Skeletal muscle cell (primary cell): ENCODE results near the gene TRIM67.
"Not testable (repeated sequence)": the region's sequence is repeated elsewhere in the genome, so short reads cannot be mapped to it uniquely, and the experiment has no call there.

Source experiments
- DNase-seq: peaks from one replicate; pipeline ENCODE4 v3.0.0-alpha.2; 2010; ENCODE audit warnings: low read depth
- H3K4me3 ChIP-seq: 2 replicates; pipeline ENCODE4 v1.5.1; 2011; ENCODE audit warnings: low read depth, mild to moderate bottlenecking, control low read depth, low read length, moderate library complexity

The TRIM67 gene

DNA sequence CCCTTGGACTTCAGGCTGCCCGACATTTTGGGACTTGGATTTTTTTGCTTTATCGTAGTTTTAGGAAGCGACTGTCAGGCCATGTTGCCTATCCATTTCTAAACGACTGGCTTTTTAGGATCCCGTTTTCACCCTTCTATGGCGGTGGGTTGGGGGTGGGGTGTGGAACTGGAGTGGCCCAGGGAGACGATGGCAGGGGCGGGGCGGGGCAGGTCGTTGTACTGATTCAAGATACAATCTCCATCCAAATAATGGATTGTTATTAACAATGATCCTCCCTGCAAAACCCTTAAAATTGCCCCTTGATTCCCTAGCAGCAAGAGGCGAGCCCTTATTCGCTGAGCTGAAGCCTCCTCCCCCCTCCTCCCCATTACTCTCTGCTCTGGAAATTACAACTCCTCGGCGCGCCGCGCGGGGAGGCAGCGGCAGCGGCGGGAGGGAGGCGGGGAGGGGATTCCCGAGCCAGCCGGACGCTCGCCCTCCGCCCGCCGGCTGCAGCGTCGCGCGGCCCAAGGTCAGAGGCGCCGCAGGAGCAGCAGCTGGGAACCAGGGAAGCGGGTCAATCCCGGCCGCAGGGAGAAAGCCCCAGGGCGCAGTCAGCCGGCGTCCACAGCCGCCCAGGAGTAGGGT is at the start of gene TRIM67:
TRIM67 (plus strand) TSS at position 392 of the 630 bp plus-strand sequence. CDS start 912 bp downstream, outside the sequence.
- peak within 1 kb of the TSS; percentile 38 for H3K4me3 ChIP-seq
- no peak for DNase-seq

DNA sequence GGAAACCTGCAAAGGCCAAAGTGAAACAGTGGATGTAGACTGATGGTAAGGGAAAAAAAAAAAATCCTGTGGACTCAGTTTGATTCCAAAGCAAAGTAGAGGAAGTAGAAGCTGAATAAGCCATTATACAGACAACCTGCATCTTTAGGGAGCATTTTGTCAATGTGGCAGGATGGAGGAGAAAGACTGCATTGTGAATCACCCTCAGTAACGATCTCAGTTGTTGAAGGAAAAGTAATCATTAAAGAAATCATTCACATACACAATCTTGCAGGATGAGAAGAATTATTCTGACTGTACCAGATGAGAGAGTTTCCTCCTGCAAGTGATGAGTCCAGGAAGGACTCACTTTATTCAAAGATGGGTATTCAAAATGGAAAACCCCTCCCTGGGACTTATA is 45.1 kb upstream of the TRIM67 start:
- DNase-seq: no peak
- no peak overlapping the region for H3K4me3 ChIP-seq

DNA sequence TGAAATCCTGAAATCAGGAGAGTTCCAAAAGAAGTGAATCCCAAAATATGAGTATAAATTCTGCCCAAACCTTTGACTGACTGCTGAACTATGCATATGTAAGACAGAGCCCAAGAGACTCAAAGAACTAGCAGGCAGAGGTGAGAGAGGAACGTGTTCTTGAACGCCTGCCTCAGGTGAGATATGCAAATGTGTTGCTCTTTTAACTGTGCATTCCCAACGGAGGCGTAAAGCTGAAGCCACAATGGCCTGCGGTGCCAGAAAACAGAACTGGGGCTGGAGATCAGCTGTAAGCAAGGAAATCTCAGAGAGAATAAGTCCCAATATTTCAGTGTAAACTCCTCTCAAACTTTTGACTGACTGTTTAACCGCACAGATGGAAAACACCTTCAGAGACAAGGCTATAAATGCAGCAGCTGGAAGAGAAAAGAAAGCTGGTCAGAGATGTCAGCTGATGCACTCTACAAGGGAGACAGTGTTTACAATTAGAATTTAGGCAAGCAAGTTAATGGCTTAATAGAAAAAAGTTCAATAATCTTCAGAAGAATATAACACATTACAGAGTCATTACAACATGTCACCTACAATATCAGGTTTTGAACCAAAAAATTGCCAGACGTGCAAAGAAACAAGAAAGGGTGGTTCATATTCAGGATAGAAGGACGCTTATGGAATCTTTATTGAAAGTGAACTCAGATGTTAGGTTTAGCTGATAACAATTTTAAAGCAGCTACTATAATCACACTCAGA is 43.0 kb upstream of the TRIM67 start:
- H3K4me3 ChIP-seq: no peak overlapping the region
- DNase-seq: no peak

DNA sequence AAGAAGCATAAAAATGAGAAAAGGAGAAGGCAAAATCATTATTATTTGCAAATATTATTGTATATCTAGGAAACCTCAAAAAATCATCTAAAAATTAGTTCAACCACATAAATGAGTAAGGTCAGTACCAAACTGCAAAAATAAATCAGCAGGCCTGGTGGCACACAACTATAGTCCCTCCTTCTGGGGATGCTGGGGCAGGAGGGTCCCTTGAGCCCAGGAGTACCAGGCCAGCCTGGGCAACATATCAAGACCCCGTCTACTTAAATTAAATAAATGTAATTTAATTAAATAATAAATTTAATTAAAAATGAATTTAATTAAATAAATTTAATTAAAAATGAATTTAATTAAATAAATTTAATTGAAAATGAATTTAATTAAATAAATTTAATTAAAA is 40.3 kb upstream of the TRIM67 start:
- no peak for DNase-seq
- no peak overlapping the region for H3K4me3 ChIP-seq

DNA sequence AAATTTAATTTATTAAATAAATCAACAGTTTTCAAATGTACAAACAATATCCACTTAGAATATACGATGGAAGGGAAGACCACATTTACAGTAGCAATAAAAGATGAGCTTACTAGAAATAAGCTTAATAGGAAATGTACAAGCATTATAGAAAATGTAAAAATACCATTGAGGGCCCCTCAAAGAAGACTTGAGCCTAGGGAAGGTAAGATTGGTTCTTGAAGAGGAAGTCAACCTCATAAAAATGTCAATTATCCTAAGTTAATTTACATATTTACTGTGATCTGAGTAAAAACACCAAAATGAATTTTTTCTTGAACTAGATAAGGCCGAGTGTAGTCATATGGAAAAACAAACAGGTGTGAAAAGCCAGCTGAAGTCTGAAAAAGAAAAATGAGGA is 39.7 kb upstream of the TRIM67 start:
- DNase-seq: no peak
- no peak overlapping the region for H3K4me3 ChIP-seq

DNA sequence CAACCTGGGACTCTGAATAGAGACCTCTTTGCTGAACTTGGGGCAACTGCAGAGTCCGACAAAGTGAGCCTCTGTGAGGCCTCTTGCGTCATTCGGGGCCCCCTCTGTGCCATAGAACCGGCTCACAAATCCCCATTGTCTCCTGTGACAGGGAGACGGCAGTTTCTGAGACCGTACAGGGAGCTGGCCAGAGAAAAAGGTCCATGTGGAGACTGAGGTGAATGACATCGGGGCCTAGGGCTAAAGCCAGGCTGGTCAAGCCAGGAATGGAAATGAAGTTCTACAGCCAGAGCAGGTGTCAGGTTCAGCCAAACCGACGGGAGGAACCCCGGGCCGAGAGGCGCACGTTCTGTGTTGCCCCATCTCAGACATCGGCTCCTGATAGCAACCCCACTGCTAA is 37.1 kb upstream of the TRIM67 start:
- H3K4me3 ChIP-seq: no peak overlapping the region
- DNase-seq: no peak

DNA sequence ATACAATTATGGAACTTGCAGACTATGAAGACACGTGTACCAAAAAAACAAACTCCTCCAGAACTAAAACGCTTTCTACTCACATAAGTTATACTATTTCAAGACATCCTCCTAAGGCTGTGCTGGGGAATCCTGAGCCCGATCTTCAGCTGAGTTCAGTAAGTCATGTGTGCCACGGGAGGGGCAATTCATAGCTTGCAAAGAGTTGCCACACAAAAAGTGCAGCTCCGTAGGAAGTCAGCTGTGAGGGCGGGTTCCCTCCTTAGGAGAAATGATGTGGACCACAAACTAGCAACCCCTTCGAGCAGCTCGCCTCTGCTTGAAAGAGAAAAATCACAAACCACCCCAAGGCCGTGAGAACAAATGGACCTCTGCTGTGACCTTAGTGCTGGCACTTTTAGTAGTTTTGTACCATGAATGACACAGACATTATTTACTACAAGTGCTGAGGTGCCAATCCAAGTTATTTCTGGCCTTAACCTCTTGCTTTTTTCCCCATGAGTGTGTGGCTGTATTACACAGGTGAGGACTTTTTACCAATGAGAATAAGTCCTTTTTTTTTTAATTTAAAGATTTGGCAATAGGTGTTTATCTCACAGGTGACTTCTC is 35.8 kb upstream of the TRIM67 start:
- H3K4me3 ChIP-seq: no peak overlapping the region
- no peak for DNase-seq

DNA sequence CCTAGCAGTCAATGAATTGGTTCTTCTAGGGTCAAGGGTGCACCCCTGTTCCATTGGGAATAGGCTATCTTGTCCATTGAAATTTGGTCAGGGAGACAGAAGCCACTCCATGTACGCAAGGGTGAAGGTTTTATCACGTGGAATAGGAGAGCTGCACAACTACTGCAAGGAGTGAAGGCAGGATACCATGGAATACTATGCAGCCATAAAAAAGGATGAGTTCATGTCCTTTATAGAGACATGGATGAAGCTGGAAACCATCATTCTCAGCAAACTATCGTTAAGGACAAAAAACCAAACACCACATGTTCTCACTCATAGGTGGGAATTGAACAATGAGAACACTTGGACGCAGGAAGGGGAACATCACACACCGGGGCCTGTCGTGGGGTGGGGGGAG is 34.8 kb upstream of the TRIM67 start:
- DNase-seq, H3K4me3 ChIP-seq: not testable (repeated sequence)

DNA sequence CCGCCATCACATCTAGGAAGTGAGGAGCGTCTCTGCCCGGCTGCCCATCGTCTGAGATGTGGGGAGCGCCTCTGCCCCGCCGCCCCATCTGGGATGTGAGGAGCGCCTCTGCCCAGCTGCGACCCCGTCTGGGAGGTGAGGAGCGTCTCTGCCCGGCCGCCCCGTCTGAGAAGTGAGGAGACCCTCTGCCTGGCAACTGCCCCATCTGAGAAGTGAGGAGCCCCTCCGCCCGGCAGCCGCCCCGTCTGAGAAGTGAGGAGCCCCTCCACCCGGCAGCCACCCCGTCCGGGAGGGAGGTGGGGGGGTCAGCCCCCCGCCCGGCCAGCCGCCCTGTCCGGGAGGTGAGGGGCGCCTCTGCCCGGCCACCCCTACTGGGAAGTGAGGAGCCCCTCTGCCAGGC is 33.4 kb upstream of the TRIM67 start:
- not testable (repeated sequence) for DNase-seq, H3K4me3 ChIP-seq

DNA sequence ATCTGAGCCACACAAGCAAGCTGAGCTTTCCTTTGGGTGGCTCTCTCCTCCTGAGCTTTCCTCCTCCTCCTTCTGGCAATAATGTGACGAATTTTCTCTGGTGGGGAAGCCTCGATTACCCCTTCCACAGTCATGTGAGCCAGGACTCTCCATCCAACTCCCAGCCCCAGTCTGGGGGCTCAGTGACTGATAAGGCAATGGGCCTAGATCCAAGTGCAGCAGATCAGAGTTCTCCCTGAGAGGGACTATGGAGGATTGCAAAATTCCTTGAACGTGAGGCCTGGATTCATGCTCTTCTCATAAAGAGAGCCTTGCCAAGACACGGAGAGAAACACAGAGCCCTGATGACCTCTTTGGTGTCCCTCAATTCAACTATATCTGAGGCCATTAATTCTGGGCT is 31.3 kb upstream of the TRIM67 start:
- no peak overlapping the region for H3K4me3 ChIP-seq
- no peak for DNase-seq

DNA sequence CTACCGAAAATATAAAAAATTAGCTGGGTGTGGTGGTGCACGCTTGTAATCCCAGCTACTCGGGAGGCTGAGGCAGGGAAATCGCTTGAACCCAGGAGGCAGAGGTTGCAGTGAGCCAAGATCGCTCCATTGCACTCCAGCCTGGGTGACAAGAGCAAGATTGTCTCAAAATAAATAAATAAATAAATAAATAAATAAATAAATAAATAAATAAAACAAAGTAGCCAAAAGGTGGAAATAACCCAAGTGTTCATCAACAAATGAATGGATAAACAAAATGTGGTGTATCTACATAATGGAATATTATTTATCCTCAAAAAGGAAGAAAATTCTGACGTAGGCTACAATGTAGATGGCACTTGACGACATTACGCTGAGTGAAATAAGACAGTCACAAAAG is 29.3 kb upstream of the TRIM67 start:
- DNase-seq, H3K4me3 ChIP-seq: not testable (repeated sequence)

DNA sequence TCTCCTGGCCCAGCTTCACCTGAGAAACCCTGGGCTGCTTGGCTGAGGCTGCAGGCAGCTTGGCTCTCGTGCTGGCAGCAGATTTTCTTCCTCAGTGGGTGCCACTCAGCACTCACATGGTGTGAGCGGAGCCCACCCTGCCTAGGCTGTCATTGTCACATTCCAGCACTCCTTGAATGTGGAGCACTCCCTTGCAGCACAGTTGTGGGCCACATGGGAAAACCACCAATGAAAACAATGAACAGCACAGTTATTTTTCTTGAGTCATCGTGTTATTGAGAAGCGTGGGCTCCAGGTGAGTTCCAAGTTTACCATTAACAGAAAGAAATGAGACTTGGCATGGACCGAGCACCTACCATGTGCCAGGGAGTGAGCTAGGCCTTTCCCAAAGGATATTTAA is 27.2 kb upstream of the TRIM67 start:
- no peak overlapping the region for H3K4me3 ChIP-seq
- DNase-seq: no peak

DNA sequence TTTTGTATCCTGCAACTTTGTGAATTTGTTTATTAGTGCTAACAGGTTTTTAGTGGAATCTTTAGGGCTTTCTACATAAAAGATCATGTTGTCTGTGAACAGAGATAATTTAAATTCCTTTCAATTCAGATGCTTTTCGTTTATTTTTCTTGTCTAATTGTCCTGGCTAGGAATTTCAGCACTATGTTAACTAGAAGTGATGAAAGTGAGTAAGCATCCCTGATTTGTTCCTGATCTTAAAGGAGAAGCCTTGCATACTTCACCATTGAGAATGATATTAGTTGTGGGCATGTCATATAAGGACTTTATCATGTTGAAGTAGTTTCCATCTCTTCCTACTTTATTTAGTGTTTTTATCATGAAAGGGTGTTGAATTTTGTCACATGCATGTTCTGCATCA is 23.6 kb upstream of the TRIM67 start:
- DNase-seq: no peak
- H3K4me3 ChIP-seq: no peak overlapping the region

DNA sequence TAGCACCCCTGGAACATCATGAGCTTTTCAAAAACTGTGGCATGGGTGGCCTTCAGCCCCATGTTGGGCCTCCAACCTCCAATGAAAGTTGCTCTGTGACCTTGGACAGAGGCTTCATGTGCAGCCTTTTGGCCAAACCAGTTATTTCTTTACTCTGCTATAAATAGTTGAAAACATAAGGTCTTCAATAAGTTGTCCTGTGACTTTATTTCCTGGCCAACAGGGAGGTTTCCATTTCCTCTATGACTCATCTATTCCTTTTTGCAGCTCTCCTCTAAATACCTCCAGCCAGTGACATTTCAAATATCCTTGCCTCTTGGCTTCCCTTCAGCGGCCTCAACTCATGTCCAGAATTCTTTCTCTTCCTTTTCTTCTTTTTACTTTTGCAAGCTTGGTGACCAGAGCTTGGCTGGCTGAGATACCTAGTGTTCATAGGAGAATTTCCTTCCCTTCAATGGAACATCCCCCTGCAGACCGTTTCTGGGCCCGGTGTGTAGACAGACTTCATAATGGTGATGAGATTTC is 22.7 kb upstream of the TRIM67 start:
- H3K4me3 ChIP-seq: no peak overlapping the region
- DNase-seq: peak; percentile 66

DNA sequence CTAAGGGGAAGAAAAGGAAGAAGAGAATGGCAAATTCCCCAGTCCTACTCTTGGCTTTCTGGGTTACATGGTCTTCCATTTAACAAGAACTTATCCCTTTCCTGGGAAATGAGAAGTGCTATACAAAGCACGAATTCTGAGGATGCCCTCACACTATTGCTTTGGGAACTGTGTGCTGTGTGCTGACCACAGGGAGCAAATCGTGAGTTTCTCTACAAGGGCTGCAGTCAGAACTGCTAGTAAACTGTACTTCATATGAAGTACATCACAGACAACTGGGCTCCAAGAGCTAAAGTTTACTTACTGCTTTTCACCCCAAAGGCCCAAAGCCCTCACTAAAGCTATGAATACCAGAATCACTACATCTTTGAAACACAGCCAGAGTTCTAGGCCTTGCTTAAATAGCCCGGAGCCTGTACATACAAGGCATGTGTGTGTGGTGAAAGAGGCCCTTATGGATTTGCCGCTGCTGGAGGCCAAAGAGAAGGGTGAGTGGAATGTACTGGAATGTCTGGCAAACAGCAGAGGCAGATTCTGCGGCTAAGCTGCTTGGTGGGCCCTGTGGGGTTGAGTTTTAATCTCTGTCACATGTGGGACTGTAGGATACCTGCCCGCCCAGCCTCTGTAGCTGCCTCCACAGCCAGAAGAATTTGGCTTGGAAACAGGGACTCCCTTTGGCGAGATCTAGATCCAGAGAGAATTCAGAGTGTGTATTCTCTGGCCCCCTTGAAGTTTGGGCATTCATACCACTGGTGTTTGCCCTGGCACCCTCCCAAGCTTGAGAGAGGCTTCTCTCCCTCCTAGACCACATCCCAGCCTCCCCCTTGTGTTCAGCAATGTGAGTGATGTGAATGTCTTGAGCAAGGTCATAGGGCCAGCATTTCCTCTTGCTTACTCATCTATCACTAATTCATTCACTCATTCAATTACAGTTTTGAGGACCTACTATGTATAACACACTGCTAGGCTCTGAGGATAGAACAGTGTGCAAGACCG is 21.9 kb upstream of the TRIM67 start:
- peak; percentile 98 for DNase-seq
- no peak overlapping the region for H3K4me3 ChIP-seq

DNA sequence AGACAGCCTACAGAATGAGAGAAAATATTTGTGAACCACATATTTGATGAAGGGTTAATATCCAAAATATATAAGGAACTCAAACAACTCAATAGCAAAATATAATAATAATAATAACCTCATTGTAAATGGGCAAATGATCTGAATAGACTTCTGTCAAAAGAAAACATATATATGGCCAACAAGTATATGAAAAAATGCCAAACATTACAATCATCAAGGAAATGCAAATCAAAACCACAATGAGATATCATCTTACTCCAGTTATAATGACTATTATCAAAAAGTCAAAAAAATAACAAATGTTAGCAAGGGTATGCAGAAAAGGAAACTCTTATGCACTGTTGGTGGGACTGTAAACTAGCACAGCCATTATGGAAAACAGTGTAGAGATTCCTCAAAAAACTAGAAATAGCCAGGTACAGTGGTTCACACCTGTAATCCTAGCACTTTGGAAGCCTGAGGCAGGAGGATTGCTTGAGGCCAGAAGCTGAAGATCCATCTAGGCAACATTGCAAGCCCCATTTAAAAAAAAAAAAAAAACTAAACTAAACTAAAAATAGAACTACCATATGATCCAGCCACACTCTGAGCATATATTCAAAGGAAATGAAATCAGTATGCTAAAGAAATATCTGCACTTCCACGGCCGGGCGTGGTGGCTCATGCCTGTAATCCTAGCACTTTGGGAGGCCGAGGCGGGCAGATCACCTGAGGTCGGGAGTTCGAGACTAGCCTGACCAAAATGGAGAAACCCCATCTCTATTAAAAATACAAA is 17.3 kb upstream of the TRIM67 start:
- DNase-seq: no peak
- no peak overlapping the region for H3K4me3 ChIP-seq

DNA sequence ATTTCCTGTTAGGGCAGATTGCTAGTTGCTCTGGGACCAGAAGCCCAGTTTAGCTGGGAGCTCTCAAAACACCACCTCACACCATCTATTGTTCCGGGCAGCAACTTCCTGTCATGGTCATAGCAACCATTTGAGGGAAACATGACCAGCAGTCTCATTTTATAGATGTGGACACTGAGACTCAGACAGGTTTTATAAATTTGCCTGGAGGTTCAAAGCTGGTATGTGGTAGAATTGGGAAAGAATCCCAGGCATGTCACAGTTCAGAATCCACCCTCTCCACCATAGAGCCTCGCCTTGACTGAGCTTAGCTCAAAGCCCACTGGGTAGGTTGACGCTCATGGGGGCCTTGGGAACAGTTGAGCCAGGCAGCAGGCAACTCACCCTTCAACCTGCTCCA is 14.0 kb upstream of the TRIM67 start:
- no peak for DNase-seq

DNA sequence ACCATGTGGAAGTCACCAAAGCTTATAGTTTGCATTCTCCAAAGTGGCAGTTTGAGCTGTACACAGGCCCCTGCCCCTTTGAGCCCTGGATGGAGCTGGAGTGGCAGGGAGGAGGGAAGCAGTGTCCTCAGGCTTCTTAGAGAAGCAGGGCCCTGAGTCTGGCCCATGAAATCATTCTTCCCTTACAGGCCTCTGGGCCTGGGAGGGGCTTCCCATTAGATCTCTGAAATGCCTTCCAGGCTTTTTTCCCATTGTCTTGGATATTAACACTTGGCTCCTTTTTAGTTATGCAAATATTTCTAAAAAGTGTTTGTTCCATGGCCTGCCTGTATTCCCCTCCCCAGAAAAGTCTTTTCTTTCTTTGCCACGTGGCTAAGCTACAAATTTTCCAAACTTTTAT is 10.0 kb upstream of the TRIM67 start:
- DNase-seq: no peak
- H3K4me3 ChIP-seq: no peak overlapping the region

More for the DNA sequence above, 14.0 kb upstream of the TRIM67 start:
- H3K4me3 ChIP-seq: no peak overlapping the region

DNA sequence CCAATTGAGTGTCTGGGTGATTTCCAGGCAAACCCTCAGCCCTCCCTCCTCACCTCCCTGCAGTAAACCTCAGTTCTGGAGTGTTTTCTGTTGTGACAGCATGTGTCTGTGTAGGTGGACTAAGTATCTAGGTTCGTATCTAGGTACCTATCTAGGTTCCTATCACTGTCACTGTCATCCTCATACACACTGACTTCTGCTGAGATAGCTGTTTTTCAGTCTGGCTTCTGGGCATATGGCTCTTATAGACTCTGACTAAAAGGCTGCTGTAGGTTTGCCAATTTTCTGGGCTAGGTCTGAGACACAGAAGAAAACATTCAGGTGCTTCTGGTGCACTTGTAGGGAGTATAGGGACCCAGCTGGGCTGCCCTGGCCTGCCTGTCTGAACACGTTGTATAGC is 8.1 kb upstream of the TRIM67 start:
- DNase-seq: no peak
- H3K4me3 ChIP-seq: no peak overlapping the region
